Myocyte (in vitro differentiated cells): ENCODE measurements around the gene SPAG17. TPM values are rescaled to one million over a fixed set of nuclear protein-coding genes. Genes with fewer than 3 reads are reported as not detected.

Experiments
- DNase-seq: peaks from one replicate; pipeline ENCODE4 v3.0.0-alpha.2; 2012; ENCODE audit warnings: low read depth
- total RNA-seq: library from RNA; depleted of rRNA; stranded (reverse); fragments of >200 nt; gene quantifications from 2 replicates; pipeline ENCODE4 v1.2.3, GENCODE V29; 2014

SPAG17 gene
- total RNA-seq, 1 donor from 2014 or later: not detected

GRCh38 chr1:118081387-118081786 is 103.6 kb downstream of the SPAG17 start:
- DNase-seq: no peak

DNA sequence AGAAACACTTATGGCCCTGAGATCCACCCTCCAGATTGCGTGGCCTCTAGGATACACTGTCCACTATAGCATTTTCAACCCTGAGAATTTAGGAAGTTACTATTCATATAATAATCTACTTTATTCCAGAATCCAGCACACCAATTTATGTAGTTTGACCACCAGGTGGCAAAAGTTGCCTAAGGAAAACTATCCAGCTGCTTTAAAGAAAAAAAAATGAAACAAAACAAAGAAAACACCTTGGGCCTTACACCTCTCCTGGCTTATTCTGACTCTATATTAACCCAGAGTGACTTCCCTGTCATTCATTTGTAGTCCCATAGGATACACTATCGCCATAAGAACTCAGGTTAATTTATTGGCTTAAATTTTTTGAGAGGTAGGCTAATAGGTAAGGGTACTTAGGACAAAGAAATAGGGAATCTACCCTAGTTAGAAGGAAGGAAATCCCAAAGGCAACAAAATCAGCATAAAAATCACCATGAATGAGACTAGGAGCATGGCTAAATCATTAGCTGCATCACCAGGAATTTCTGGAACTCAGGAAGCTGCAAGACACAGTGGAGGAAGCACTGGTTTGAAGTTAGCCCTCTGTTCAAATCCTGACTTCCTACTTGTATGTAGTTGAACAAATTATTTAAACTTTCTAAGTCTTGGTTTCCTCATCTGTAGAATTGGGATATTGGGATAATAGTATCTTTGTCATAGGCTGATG is 107.5 kb downstream of the SPAG17 start:
- DNase-seq: peak; percentile 9

DNA sequence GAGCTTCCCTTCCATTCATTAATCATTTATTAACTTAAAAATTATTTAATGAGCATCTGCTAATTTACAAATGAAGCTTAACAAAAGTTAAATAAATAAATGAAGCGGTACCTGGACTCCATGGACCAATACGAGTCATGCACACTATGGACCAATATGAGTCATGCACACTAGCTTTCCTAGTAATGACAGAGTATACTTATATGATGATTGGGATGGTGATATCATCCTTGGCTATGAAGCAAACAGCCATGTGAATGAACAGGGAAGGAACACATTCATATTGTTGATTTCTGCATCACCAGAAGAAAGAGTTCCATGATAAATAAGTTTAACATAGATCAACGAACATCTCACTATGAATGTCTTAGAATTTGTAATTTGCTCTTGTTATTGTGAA is 109.9 kb downstream of the SPAG17 start:
- no peak for DNase-seq

DNA sequence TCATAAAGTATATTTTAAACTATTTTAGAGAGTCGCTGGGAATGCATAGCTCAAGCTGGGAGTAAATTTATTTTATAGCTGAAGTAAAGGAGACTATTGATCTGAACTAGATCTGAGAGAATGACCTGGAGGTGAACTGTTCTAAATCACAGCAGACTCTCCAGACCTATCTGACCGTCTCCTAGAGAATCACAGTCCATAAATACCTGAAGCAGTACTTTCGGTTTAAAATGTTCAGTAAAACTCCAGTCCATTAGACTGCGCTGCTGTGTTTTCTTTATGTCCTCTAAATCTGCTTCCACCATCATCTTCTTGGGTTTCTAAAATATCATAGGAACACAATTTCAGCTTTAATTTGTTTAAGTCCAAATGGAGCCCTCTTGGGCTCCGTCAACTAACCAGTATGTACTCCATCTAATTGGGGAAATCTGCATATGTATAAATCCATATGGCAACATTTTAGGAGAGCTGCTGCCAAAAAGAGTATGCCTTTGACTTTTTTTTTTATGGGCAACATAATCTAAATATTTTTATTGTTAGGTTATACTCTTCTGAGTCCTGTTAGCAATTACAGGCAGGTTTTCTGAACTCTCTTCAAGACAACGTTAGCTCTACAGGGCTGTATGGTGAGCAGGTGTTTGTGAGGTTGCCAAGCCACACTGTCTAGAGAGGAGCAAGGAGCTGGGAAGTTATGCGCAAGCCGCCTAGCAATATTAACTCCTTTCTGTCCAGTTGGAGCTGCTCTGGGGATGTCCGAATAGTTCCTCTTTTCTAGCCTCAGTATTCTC is 111.2 kb downstream of the SPAG17 start:
- peak; percentile 57 for DNase-seq

DNA sequence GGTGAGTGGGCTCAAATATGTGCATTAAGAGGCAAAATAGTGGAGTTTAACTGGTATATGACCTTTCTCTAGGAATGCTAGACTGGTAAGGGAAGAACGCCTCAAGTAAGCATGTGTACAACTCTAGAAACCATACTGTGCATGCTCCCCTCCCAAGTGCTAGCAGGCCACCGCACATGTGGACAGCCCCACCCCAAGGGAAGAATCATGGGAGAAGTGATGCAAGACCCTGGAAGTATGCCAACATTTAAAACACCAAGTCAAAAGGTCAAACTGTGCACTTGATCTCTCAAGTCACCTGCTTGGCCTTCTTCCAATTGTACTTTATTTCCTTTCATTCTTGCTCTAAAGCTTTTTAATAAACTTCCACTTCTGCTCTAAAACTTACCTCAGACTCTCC is 135.0 kb downstream of the SPAG17 start:
- no peak for DNase-seq

DNA sequence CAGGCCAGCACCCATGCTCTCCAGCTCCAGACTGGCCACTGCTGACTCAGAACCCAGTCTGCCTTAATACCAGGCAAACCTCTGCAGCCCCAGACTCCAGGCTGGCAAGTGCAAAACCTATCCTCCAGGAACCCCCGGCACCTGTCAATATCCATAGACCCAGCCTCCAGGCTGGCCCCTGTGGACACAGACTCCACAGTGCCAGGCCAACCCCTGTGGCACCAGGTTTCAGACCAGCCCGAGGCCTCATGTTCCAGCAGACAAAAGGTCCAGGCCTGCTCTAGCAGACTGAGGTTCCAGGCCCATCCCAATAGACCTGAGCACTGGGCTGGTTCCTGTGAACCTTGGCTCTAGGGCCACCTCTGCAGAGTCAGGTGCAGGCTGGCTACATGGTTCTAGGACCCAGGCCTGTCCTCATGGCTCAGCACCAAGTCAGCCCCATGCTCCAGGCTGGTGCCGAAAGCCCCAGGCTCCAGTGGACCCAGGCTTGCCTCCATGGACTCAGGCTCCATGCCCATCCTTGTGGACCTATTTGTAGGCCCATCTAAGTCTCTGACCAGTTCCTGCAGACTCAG is 137.3 kb downstream of the SPAG17 start:
- no peak for DNase-seq

DNA sequence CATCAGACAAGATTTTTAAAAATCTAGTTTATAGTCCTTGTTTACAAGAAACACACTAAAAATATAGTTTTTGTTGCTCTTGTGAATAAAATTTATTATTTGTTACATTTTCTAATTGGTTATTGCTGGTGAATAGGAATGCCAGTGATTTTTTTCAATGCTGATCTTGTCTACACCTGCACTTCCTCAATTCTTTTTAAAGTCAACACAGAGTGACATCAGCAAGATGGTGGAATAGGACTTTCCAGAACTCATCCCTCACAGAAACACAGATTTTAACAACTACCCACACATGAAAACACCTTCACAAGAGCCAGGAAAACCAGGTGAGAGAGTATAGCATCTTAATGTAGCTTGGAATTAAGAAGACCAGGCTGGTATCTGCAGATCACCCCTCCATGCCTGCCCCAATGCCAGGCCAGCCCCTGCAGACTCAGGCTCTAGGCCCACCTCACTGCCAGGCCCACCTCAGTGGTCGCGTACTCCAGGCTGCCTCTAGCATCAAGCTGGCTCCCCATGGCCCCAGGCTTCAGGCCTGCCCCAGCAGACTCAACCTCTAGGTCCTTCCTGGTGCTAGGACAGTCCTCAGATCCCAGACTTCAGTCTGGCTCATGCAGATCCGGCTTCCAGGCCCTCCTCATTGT is 137.9 kb downstream of the SPAG17 start:
- DNase-seq: no peak

DNA sequence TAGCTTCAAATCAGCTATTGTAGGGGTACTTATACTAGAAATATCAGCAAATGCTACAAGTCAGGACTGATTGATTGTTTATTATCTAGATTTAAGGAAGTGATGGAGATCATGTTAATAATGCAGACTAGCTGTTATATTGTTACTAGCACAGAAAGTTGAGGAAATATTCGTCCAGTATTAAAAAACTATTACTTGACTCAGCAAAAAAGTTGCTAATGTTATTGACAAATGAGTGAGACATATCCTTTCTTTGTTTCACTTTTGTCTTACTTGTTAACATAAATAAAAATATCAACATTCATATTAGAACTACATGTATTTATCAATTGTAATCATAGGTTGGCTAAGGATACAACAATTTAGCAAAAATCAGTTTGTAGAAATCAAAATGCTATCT is 141.4 kb downstream of the SPAG17 start:
- DNase-seq: no peak

DNA sequence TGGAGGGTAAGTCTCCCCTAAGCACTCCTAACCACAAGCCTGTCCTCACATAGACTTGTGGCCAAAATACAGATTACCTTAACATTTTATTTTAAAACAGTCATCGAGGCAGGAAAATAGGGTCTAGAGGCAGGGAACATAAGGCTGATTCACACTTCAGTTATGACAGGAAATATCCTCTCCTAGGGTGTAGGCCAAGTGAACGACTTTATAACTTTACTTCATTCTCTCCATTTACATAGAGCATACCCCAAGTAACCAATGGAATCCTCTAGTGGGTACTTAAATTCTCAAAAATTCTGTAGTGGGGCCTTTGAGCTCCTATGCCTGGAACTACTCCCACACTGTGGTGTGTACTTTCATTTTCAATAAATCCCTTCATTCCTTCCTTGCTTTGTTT is 142.5 kb downstream of the SPAG17 start:
- DNase-seq: no peak

- DNase-seq: no peak
Observed at GRCh38 chr1:118039170-118039569, 145.9 kb downstream of the SPAG17 start.

DNA sequence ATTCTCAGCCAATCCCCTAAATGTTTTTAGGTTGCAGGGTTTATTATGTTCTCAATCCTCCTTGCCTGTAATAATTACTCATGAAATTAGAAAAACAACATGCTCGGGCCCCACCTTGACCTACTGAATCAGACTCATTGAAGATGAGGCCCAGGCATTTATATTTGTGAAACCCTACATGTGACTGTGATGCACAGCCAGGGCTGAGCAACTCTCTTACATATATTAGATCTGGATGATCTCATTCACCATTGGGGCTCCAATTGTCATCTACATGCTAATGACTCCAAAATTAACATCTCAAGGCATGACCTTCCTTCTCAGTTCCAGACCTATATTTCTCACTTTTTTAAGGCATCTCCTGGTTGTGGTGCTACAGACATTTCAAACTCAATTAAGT is 152.1 kb downstream of the SPAG17 start:
- DNase-seq: no peak

DNA sequence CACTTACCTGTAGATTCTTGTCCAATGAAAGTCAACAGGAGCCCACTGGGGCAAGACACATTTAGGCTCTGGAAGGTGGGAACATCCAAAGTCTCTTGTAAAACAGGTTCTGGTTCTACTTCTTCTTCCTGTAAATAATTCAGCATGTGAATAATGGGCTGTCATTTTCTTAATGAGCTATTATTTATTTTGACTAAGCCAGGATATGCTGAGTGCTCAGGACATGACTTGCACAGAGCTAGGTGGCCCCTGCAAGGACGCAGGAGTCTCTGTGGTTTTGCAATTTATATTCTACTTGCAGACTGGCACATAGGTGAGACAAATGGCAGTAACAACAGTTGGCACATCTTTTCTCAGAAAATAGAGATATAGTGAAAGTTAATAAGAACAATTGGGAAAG is 156.8 kb downstream of the SPAG17 start:
- DNase-seq: no peak

DNA sequence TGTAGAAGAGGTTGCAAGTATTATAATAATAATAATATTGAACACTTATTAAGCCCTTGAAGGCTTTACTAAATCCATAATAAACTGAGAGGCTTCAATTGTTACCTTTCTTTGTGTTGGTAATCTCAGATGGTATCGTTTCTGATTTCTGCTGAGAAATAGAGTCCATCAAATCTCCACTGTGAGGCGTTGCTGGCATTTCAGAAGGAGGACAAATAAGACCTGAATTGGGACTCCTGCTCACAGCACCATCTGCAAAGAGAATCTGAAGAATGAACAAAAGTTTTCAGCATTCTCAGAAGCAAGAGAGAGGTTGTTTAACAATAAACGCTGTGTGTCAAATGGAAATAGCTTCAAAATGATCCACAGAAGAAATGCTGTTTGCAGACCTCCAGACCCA is 161.8 kb downstream of the SPAG17 start:
- DNase-seq: no peak

DNA sequence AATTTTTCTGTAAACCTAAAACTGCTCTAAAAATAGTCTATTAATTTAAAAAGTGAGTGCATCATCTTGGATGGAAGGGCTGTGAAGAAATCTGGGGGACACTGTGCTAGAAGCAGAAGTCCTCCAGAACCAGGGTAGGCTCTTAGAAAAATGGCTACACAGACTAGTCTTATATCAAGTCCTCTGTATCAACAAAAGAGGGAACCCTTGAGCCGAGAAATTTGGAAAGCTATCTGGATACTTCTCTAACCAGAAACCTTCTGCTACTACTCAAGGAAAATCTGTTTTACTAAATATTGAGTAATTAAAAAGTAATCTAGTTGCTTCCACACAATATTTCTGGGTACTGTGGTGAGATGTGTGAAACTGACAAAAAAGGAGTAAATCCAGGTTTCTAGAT is 163.4 kb downstream of the SPAG17 start:
- DNase-seq: peak; percentile 1

DNA sequence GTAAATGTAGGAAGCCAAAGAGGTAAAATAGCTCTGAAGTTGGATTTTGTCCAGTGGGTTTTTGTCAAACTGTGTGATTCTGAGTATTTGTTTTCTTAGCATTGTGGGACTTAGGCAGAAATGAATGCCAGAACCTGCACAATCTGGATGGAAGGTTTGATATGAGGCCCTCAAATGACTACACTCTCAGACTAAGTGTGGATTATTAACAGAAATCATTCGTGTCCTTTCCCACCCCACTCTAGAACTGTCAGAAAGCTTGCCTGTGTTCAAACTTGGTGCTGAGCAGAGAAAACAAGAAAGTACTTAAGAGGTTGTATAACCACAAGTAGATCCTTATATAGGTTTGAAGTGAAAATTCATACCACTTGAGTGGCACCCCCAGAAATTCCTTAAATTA is 167.0 kb downstream of the SPAG17 start:
- DNase-seq: no peak

- no peak for DNase-seq
Observed at GRCh38 chr1:118013938-118014337, 171.1 kb downstream of the SPAG17 start.

DNA sequence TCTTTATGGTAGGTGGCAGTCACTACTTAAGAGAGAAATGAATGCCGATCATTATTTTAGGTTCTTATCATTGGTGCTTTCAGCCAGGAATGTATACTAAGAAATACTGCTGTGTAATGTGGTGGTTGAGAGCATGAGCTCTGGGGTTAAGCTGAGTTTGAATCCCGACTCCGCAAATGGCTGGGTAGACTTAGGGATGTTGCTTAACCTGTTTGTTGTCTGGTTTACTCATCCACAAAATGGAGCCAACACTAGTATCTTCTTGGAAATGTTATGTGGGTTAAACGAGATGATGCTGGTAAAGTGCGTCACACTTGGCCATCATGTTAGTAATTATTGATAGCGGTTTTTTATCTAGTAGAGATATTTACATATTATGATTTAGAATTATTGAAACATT is 171.7 kb downstream of the SPAG17 start:
- no peak for DNase-seq

- DNase-seq: no peak
Observed at GRCh38 chr1:118012515-118013124, 172.4 kb downstream of the SPAG17 start.

GRCh38 chr1:118008011-118008410 is 177.0 kb downstream of the SPAG17 start:
- no peak for DNase-seq

DNA sequence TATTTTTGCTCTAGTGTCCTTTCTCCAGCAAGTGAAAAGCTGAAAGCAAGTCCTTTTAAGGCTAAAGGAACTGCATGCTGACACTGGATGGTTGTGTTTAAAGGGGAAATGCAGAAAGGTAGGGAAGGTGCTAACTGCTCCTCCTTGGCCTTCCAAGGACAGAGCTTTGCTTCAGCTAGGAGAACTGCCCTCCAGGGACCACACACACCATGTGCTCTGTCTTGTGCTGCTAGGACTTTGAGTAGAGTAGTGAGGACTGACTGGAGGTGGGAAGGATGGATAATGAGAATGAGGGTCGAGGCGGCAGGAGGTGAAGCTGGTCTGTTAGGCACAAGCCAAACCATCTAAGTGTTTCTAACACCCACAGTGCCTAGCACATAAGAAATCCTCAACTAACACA is 177.6 kb downstream of the SPAG17 start:
- DNase-seq: no peak

DNA sequence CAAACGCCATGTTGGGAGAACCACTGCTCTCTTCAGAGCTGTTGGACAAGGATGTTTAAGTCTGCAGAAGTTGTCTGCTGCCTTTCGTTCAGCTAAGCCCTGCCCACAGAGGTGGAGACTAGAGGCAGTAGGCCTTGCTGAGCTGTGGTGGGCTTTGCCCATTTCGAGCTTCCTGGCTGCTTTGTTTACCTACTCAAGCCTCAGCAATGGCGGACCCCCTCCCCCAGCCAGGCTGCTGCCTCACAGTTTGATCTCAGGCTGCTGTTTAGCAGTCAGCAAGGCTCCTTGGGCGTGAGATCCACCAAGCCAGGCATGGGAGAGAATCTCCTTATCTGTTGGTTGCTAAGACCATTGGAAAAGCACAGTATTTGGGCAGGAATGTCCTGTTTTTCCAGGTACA is 180.7 kb downstream of the SPAG17 start:
- no peak for DNase-seq

DNA sequence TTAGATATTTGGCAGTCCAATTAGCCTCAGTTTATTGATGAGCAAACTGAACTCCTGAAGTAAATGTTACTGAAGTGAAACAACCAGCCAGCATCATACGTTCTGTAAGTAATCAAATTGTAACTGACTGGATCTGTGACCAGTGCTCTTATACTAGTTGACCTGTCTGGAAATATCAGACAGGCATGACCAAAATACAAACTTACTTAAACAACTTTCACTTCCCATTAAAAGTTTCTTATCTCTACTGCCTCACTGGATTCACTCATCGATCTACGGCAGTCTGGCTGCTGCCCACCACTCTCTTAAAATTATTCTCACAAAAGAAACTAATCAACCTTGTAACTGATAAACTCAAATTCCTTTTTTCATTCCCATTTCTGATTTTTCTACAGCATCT is 199.1 kb downstream of the SPAG17 start:
- no peak for DNase-seq
